AG04449 (cell line): ENCODE measurements around the gene ZNF117.
"Not testable (repeated sequence)": the region's sequence is repeated elsewhere in the genome, so short reads cannot be mapped to it uniquely, and the experiment has no call there.

Experiments used
- CTCF ChIA-PET: fragments of 350-600 bp; formaldehyde crosslinking; extraction: SDS; loops from one replicate; lab custom pipeline; 2021; ENCODE audit warnings: antibody characterized with exemption; lab: Yijun Ruan, JAX
- POLR2A ChIA-PET: fragments of 400-600, 350-600 bp; formaldehyde crosslinking; extraction: SDS; loops from one replicate; lab custom pipeline; 2020; ENCODE audit warnings: antibody characterized with exemption, inconsistent platforms; lab: Yijun Ruan, JAX
- DNase-seq: peaks from one replicate; pipeline ENCODE4 v3.0.0-alpha.2; 2010; ENCODE audit warnings: low read depth, low spot score
- H3K4me3 ChIP-seq: 2 replicates; pipeline ENCODE4 v1.5.1; 2011; ENCODE audit warnings: low read depth, mild to moderate bottlenecking, control low read depth, low read length
- CTCF ChIP-seq: IDR thresholded peaks from one replicate; pipeline ENCODE4 v1.5.1; 2011; ENCODE audit warnings: mild to moderate bottlenecking, moderate library complexity, low read length, control low read depth, inconsistent platforms; ENCODE audit not compliant: insufficient read depth; ENCODE audit errors: missing control alignments

ZNF117 gene

DNA sequence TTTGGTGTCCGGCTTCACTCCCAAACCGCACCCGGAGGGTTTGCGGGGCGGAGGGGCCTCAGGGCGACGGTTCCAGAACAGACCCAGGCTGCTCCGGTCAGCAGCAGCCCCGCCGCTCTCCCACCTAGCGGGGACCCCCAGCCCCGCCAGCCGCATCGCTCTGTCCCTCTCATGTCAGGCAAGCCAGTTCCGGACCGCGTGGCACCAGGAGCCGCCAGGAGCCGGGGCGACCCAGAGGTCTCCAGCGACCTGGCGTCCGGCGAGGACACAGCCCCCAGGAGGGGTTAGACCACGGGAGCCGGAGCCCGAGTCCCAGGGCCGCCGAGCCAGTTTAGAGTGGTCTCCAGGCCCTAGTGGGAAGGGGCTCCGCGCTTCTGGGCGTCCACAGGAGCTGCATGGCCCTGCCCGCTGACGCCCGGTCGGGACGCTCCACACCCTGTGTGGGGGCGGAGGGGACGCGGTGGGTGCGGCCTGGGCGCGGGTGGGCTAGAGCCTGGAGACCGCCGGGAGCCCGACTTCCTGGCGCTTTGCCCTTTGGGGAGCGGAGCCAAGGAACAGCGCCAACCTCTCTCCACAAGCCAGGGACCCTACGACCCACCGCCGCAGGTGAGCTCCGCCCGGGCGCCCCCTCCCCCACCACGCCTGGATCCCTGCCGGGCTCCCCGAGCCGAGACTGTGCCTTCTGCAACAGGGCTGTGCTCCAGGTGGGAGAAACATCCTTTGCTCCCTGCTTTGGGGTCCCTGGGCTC lies 43.4 kb downstream of the ZNF117 start:
- no peak for DNase-seq
- no peak for TF ChIP-seq CTCF
- ChIA-PET CTCF (interaction anchor here (0.8 kb wide), 1 partner anchor 360 kb away, joined by 4 read pairs; no protein-coding TSS in a partner anchor), POLR2A (no interaction called here)
- no peak overlapping the region for H3K4me3 ChIP-seq

DNA sequence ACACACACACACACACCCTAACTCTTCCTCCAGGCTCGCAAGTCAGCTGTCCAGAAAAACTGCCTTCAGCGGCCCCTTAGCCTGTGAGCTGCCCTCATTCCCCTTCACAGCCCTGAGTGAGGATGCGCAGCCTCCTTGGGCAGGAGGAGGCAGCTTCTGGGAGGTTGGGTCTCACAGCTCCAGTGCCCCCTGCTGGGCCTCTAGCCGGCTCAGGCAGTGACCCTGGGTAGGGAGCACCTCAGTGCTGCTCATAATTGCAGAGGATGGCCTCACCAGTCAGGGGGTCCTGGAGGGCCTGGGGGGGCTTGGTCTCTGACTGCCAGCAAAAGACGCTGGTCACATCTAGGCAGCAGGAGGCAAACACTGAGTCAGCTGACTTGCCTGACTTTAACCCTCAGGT lies 44.1 kb downstream of the ZNF117 start:
- POLR2A ChIA-PET, result no interaction called here
- H3K4me3 ChIP-seq, result no peak overlapping the region

DNA sequence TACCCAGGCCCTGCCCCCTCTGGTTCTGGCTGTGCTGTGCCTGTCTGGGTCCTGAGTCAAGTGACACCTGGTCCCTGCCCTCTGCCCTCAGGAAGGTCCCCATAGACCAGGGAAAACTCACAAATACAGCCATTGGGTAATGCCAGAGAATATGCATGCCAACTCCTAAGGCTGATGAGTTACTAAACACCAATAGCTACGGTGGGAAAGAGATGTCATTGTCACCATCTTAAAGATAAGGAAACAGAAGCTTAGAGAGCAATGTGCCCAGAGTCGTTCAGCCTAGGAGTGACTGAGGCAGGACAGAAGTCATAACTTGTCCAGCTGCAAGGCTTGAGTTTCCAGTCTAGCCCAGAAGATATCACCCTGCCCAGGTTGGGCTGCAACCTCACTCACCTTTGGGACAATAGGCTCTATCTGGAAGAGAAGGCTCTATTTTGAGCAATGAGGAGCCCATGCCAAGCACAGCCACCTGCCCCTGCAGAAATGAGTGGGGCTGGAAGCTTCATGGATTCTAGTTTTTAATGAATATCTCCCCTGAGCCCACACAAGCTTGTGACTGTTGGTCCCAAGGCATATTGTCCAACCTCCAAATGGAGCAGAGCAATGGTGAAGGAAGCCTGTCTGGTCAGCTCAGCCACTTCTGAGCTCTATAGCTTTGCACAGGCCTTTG lies 45.2 kb downstream of the ZNF117 start:
- ChIA-PET CTCF (interaction anchor here (1.4 kb wide), 1 partner anchor 362 kb away, joined by 9 read pairs; no protein-coding TSS in a partner anchor), POLR2A (no interaction called here)
- no peak for DNase-seq
- H3K4me3 ChIP-seq, result no peak overlapping the region
- TF ChIP-seq CTCF, result no peak

More for the DNA sequence above, 44.1 kb downstream of the ZNF117 start:
- CTCF ChIA-PET, result interaction anchor here (1.4 kb wide), 1 partner anchor 361 kb away, joined by 9 read pairs; no protein-coding TSS in a partner anchor
- DNase-seq, result no peak
- no peak for TF ChIP-seq CTCF

DNA sequence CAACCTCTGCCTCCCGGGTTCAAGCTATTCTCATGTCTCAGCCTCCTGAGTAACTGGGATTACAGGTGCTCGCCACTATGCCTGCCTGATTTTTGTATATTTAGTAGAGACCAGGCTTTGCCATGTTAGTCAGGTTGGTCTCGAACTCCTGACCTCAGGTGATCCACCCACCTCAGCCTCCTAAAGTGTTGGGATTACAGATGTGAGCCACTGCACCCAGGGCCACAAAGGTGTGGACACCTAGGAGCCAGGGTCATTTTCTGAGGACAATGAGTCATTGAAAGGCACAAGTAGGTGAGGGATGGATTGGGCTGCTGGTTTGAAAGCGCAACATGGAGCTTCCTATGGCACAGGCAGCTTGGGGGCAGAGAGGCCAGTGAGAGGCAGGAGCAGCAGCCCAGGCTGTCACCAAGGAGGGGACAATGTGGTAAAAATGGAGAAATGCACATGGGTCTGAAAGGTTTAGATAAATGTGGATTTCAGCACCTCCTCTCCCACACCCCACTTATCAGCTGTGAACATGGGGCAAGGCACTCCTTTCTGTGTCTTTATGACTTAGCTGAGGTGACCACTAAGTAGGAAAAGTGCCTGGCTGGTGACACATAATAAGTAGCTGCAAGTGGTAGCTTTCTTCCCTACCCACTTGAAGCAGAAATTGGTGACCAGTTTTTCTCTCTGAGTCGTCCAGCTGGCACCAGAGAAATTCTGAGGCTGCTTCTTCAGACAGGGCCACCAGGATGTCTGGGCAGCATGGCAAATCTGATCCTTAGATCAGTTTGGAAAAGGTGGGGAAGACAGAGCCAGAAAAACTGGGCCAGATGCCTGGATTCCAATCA lies 46.0 kb downstream of the ZNF117 start:
- H3K4me3 ChIP-seq, CTCF ChIA-PET, POLR2A ChIA-PET, DNase-seq: not testable (repeated sequence)

DNA sequence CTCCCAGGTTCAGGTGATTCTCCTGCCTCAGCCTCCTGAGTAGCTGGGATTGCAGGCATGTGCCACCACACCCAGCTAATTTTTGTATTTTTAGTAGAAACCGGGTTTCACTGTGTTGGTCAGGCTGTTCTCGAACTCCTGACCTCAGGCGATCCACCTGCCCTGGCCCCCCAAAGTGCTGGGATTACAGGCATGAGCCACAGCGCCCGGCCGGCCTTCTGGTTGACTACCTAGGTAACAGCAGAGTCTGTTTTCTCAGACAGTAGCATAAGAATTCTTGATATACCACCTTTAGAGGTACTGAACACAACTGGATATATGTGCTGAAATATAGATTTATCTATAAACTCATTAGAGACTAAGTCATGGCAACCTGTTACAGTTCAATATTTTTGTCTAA lies 50.8 kb downstream of the ZNF117 start:
- POLR2A ChIA-PET, H3K4me3 ChIP-seq, DNase-seq: not testable (repeated sequence)
- CTCF ChIA-PET, result interaction anchor here (1.7 kb wide), 1 partner anchor 12 kb away, joined by 5 read pairs; no protein-coding TSS in a partner anchor

DNA sequence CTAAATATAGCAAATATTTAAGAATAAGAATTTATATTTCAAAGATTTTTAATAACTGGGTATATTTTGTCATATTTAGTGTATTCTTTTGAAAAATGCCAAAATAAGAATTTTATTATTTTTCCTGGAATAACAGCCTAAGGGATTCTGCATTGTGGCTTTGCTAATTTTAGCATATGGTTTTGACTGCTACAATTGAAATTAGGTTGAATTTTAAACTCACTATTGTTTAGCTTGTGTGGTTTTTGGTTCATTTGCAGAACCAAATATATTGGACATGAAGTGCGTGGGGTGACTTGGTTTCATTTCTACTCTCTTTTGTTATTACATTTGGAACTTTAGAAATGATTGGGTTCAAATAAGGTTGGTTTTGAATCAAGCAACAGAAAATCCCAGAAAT lies 52.3 kb downstream of the ZNF117 start:
- H3K4me3 ChIP-seq, result no peak overlapping the region
- ChIA-PET POLR2A (no interaction called here), CTCF (interaction anchor here (1.7 kb wide), 1 partner anchor 13 kb away, joined by 5 read pairs; no protein-coding TSS in a partner anchor)
- no peak for DNase-seq
- TF ChIP-seq CTCF, result no peak

DNA sequence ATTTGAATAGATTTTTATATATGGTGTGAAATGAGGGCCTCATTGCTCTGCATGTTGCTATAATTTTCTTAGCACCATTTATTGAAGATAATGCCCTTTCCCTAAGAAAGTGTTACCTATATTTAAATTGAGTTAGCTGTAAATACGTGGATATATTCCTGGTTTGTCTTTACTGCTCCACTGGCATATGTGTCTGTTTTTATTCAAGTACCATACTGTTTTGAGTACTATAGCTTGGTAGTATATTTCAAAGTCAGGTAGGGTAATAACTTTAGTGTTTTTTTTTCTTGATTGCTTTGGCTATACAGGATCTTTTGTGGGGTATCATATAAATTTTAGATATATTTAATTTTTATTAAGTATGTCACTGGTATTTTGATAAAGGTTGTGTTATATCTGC lies 56.4 kb downstream of the ZNF117 start:
- DNase-seq, result no peak
- POLR2A ChIA-PET, result no interaction called here
- CTCF ChIA-PET, result no interaction called here
- no peak for TF ChIP-seq CTCF
- no peak overlapping the region for H3K4me3 ChIP-seq

- CTCF ChIA-PET, H3K4me3 ChIP-seq, DNase-seq, POLR2A ChIA-PET: not testable (repeated sequence)
Observed at GRCh38 chr7:64928252-64929187, 62.3 kb downstream of the ZNF117 start.
